ENCODE results near the gene PITRM1.
"Not testable (repeated sequence)": the region's sequence is repeated elsewhere in the genome, so short reads cannot be mapped to it uniquely, and the experiment has no call there.

Gene PITRM1

DNA sequence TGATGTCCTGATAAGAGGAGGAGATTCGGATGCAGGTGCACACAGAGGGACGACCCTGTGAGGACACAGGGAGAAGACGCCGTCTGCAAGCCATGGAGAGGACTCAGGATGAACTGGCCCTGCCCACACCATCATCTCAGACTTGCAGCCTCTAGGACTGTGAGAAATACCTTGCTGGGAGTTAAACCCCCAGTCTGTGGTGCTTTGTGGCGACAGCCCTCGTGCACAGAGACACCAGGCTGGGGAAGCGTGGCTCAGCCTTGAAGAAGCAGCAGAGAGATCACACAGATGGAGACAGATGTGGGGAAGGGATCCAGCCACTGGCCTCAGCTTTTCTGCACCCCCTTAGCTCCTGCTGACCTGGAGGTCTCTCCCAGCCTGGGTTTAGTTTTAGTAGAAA, 26.3 kb upstream of the PITRM1 start:
- no peak for DNase-seq (ENCODE audit: low read depth)

DNA sequence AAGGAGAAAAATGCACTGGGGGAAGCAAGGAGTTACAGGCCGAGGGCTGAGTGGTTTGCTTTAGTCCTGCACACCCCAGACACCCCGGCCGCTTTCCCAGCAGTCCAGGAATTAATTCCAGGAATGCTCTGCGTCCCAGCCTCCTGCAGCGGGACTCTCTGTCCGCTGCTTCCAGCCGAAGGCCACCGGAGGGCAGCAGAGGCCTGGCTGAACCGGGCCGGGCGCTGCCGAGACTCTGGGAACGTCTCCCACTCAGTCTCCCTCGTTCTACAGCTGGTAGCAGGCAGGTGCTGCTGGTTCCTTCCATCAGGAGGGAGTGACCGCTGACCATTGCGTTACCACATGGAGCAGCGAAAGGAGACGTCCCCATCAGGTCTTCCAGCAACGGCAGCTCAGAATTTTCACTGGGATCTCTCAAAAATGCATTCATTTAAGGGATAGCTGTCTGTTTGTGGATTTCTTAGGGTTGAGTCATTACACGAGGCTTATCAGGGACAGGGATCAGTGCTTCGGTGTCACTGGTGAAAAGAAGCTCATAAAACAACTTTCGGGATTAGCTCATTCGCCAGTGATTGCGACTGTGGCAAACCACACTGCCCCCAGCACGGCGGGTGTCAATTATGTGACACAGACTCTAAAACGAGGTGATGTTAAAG, 24.9 kb upstream of the PITRM1 start:
- DNase-seq (ENCODE audit: low read depth), result peak; percentile 69

DNA sequence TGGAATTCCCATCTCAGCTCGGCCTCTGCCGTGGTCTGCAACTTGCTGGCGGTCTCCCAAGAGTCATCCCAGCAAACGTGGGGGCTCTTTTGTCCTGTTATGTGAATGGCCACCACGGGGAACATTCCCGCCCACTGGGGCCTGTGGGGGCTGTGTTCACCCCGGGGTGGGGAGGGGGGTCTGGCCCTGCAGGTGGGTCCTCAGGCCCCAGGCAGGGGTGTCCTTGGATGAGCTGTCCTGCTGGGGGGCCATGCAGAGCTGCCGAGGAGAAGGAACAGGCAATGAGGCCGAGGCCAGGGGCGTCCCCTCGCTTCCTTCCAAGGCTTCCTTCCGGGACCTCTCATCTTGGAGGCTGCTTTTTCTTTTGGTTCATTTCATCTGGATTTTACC, 24.4 kb upstream of the PITRM1 start:
- no peak for DNase-seq (ENCODE audit: low read depth)

DNA sequence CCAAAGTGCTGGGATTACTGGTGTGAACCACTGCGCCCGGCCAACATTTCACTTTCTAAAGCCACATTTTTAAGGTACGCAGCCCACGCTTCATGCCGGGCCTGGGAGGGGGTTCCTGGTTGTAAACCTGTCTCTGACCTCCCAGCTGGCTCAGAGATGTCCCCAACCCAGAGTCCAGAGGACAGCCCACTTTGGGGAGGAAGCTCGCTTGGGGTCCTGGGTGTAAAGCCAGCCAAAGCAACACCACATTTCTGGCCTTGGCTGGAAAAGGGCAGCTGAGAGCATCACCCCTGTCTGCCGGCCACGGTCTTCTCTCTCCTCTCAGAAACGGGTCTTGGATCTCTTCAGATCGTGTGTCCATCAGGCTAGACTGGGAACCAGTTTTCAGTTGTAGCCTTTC, 23.9 kb upstream of the PITRM1 start:
- no peak for DNase-seq (ENCODE audit: low read depth)

DNA sequence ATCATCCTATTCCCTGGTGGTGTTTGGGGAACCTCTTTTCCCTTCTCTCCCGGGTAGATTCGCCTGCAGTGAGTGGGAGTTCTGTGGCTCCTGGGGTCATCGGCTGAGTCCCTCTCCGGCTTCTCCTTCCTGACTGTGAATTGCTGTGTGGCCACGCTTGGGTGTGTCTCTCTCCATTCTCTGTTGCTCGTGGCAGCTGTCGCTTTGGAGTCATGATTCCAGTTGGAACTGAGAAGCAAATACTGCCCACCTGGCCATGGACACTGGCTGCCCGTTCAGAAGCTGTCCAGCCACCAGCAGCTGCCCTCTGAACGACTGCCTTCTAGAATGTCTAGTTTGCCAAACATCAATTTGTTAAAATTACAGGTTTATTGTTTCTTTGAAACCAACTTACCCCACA, 23.1 kb upstream of the PITRM1 start:
- no peak for DNase-seq (ENCODE audit: low read depth)

DNA sequence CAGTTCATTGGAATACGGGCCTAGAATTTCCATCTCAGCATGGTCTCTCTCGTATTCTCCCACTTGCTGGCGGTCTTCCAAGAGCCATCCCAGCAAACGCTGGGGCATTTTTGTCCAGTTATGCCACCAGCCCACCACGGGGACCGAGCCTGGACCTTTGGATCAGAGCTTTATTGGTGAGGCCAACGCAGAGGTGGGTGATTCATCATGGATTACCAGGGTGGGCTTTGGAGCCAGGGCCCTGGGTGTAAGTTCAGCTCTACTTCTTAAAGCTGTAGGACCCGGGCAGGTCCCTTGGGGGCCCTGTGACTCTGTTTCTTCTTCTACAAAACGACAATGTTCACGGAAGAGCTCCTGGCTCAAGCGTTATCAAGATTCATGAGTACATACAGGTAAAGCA, 22.7 kb upstream of the PITRM1 start:
- DNase-seq (ENCODE audit: low read depth), result no peak

DNA sequence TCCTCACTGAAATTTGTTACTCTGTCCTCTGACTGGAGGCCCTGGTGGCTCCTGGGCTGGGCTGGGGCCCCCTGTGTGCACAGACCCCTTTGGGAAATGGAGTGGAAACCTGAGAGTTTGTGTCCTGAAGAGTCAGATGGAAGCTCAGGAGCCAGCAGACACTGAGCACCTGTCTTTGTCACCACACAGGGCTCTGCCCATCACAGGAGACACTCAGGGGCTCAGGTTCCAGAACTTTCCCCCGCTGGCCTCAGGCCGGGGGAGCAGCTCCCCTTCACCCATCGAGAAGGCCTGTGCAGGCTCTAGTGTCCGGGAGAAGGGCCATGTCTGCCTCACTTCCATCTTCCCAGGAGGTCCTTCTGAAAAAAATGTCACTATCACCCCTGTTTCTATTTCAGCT, 22.3 kb upstream of the PITRM1 start:
- DNase-seq (ENCODE audit: low read depth), result no peak

DNA sequence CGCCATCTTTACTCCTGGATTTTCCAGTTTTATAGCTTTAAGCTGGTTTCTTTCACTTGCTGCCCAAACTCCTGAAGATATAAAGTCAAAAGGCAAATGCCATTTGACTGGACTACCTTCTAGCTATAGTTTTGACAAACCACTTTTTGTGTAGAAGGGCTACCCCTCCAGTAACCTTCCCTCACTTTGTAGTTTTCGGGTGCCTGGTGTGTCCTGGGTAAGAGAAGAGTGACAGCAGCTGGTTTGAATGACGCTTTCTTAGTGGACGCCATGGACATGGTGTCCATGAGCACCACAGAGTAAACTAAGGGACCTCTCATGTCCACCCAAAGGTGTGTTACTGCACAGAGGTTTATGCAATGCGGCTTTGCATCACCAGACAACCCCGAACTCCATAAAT, 21.2 kb upstream of the PITRM1 start:
- no peak for DNase-seq (ENCODE audit: low read depth)

DNA sequence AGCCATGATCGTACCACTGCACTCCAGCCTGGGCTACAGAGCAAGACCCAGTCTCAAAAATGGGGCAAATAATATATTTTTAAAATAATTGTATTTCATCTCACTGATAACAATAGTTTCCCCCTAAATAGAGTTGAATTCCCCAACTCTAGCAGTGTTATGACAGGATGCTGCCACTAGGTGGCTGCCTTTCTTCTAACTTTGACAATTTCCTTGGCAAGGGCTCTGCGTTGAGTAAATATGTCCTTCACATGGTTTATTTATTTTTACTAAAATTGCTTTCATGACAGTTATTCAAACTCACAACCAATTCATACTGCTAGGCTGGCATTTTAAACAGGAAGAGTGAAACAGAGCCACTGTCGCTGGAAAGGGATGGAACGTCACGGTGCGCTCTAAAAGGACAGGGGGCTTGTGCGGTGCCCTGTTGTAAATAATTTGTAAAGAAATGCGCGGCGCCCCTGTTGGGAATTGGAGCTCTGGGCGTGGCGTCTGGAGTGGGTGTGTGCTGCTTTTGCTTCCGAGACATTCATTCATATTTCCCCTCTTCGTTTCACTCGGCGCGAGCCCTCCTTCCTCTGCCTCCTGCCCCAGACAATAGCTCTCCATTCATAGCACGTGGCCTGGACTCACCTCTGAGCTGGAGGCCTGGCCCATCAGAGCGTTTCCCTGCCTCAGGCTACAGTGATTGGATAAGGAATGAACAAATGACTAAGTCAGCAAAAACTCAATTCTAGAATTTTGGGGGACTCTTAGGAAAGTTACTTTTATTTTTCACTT, 20.5 kb upstream of the PITRM1 start:
- DNase-seq (ENCODE audit: low read depth), result peak; percentile 67

DNA sequence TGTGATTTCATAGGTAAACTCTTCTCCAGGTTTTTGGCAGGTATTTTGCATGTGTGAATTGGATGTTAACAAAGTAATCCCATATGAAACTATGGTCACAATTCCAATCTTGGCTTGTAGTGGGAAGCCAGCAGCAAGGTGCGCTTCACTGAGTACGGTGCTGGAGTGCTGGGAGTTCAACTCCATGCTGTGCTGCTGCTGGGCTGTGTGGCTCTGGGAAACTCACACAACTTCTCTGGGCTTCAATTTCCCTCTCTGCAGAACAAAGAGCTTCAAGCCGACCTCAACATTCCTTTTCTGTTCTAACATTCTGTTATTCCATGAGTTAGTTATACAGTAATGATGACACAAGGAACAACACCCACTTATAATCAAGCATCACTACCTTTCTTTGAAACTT, 18.2 kb upstream of the PITRM1 start:
- DNase-seq (ENCODE audit: low read depth), result no peak

DNA sequence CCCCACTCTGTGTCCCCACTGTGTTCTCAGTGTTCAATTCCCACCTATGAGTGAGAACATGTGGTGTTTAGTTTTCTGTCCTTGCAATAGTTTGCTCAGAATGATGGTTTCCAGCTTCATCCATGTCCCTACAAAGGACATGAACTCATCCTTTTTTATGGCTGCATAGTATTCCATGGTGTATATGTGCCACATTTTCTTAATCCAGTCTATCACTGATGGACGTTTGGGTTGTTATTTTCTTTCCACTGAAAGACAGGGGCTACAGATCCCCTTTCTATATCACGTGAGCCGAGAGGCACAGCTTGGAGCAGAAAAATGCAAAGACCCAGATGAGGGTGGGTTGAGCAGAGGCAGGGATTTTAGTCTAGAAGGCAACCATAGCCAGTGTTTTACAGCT, 14.6 kb upstream of the PITRM1 start:
- not testable (repeated sequence) for DNase-seq (ENCODE audit: low read depth)

DNA sequence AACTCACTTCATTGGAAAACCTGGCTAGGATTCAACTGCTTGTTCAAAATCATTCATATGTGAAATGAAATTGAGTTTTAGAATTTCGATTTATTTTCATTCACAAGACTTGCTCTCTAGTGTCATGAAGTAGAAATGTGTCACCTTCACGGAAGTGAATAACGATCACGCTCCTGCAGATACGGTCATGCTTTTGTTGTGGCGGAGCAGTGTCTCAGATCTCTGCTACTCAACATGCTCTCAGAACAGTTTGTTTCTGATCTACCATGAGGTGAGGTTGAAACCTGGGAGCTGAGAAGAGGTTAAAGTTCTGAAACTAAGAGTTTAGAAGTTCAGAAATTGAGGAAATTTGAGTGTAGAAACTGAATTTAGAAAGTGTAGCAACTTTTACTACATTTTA, 13.8 kb upstream of the PITRM1 start:
- no peak for DNase-seq (ENCODE audit: low read depth)

DNA sequence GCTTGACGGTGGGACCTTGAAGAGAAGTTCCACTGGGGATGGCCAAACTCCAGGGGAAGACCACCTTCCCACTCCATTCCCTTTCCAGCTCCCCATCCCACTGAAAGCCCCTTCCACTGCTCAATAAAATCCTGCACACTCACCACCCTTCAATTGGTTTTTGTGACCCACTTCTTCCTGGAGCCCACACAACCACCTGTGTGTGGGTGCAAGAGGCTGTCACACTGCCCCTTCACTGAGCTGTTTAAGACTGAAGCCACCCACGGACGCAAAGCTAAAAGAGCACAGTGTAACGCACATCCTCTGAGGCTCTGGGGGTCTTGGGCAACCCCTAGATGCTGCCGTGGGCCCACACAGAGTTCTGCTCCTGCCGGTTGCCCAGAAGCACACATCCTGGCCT, 12.8 kb upstream of the PITRM1 start:
- no peak for DNase-seq (ENCODE audit: low read depth)

DNA sequence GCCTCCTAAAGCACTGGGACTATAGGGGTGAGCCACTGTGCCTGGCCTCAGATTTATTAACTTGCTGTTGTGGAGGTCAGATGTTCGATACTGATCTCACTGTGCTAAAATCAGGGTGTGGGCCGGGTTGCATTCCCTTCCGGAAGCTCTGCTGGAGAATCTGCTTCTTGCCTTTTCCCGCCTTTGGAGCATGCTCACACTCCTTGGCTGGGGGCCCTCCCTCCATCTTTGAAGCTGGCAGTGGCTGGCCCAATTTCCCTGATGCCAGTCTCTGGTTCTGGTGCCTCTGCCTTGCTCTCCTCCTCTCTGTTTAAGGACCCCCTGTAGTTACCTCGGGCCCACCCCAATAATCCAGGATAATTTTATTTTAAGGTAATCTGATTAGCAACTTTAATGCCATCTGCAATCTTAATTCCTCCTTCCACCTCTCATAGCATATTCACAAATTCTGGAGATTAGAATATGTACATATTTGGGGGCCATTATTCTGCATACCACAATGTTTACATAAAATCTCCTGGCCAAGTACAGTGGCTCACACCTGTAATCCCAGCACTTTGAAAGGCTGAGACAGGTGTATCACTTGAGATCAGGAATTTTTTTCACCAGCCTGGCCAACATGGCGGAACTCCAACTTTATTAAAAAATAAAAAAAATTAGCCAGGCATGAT, 7.9 kb upstream of the PITRM1 start:
- no peak for DNase-seq (ENCODE audit: low read depth)

DNA sequence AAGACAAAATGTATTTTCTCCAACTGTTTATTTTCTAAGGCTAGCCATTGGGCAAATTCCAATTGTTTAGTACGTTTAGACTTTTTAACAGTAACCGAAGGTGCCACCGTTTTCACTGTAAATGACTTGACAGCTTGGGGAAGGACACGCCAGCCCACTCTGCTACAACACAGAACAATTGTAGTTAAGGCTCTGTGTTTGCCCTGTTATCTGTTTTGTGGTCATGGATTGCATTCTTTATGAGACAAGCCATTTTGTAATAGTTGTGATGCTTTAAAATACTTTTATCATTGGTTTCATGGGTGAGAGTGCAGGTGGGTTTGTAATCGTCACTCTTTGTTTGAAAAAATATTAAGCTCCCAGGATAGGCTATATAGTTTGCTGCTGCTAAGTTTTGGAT, 6.6 kb upstream of the PITRM1 start:
- no peak for DNase-seq (ENCODE audit: low read depth)

DNA sequence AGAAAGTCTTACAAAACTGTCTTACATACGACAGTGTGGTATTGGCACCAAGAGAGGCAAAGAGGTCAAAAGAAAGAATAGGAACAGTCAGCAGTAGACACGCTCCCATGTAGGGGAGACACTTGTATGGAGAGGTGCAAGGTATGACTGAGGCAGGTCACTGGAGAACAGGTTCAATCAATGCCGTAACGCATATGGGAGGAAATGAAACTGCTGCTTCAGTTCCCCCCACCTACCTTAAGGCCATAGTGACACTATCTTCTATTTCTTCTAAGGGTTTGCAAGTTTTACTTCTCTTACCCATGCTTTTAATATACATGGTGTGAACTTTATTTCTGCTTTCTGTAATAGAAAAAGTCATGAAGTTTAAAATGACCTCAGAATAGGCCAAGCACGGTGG, 5.5 kb upstream of the PITRM1 start:
- DNase-seq (ENCODE audit: low read depth), result no peak

DNA sequence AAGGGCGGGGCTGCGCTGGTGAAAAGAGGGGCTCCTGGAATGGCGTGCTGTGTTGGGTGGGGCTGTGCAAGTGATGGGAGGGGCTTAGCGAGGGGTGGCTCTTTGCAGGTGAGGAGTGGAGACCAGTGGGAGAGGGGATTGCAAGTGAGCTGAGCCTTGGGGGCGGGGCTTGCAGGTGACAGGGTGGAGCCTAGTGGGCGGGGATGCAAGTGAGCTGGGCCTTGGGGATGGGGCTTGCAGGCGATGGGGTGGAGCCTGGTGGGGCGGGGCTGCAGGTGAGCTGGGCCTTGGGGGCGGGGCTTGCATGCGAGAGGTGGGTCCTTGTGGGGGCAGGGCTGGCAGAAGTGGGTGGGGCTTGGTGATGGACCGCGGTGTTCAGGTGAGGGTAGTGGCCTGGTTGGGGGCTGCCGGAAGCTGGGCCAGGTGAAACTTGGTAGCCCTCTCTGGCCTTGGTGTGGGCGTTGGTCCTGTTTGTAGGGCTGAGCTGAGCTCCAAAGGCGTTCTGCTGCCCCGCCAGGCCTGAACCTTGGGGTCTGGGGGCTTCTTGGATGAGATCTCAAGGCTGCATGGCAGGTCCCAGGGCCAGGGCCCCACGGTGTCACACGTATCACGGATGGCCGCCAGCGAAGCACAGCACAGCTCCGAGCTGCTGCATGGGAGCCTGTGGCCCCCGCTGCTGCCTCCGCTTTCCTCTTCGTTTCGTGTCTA, 743 bp upstream of the PITRM1 start:
- DNase-seq (ENCODE audit: low read depth), result no peak

DNA sequence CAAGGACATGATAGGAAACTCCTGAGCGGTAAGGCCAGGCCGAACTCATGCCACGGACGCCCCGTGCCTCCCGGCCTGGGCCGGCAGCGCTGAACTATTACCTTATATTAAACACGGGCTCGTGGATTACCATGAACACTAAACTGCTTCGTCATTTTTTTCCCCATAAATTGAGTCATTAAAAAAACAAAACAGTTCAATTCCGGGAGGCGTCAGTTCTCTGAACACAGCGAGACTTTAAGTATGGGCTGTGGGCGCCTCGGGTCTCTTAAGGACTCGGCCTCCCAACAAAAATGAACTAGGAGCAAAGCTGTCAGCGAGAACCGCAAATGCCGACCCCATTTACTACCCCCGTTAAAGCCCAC, 519 bp downstream of the PITRM1 start:
- DNase-seq (ENCODE audit: low read depth), result peak; percentile 37

DNA sequence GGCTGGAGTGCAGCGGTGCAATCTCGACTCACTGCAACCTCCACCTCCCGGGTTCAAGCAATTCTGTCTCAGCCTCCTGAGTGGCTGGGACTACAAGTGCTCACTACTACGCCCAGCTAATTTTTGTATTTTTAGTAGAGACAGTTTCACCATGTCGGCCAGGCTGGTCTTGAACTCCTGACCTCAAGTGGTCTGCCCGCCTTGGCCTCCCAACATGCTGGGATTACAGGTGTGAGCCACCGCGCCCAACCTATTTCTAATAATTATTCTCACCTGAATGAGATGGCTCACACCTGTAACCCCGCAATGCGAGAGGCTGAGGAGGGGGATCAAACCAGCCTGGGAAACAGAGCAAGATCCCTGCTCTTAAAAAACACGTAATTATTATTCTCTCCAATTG, 1.1 kb downstream of the PITRM1 start:
- DNase-seq (ENCODE audit: low read depth), result not testable (repeated sequence)

DNA sequence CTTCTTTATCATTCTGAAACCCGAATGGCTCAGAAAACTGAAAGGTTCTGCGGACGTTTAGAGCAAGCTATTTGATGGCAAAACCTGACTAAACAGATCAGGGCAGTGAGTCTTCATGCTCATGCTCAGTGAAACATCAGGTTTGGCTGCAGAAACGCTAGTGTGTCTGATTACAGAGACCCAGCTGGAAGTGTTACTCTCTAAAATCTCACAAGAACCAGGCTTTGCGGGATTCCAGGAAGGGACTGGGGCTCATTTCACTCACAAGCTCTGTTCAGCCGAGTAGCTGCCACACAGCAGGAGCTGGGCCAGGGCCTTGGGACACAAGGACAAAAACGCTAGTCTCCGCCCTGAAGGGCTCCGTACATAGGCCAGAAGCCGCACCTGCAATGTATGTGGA, 2.9 kb downstream of the PITRM1 start:
- no peak for DNase-seq (ENCODE audit: low read depth)

DNA sequence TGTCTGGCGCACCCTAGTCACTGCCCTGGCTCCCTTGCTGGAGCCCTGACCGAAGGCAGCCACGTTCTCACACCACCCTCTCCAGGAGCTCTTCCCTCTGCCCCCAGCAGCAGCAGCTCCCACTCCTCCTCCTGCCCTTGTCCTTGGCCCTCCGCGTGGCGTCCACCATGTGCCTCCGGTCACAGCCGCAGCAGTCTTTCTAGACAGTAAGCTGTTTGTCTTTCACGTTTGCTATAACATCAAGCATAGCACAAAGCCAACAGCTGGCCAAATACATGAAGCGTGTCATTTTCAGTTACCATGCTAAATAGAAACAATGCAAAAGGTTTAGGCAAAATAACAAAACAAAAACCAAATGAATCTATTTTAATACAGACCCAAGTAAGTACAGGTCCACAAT, 3.3 kb downstream of the PITRM1 start:
- DNase-seq (ENCODE audit: low read depth), result no peak

DNA sequence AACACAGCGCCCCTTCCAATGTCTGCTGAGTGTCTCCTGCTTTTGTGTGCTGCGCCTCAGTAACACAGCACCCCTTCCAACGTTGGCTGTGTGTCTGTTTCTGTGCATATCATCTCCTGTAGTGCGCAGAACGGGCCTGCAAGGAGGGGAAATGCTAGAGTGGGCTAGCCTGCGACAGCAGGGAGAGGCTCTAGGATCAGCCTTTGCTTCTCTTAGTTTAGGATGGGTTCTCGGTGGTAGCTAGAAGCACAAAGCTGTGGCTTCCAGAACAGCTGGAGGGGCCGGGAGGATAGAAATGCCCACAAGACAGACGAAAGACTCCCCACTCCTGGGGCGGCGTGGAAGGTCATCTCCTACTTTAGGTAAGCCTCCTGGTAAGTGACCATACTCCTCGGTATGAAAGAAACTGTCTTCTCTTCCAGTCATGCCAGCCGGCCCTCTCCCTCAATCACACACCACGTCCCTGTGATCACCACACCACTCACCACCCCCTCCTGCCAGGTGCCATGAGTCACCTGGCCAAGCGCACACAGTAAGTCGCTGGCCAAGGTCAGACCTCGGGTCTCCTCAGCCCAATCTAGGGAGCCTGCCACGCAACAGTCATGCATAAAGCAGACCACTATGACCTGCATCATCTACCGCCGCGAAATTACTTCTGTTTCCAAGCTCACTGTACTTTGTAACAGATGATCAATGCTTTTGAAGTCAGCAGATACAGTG, 4.8 kb downstream of the PITRM1 start:
- no peak for DNase-seq (ENCODE audit: low read depth)

Data from fibroblast of the conjunctiva (primary cell).